Liver (tissue), 9 donors: Measurements from ENCODE around the gene SLC36A3. TPM values are rescaled to one million over a fixed set of nuclear protein-coding genes. Genes with fewer than 3 reads are reported as not detected.

Experiments
- DNase-seq: peaks from one replicate; pipeline ENCODE4 v3.0.0-alpha.2; 2017; ENCODE audit warnings: low spot score
- H3K27ac ChIP-seq, 2 donors: one replicate each; pipeline ENCODE4 v1.7.0; 2013; ENCODE audit warnings: inconsistent platforms in 2 of 2, low read length in 2 of 2, control low read depth in 1 of 2, low read depth in 1 of 2, mild to moderate bottlenecking in 1 of 2
- H3K27me3 ChIP-seq, 4 donors: one replicate each; pipeline versions ENCODE4 v1.6.1 to v1.7.0; 2013; ENCODE audit warnings: low read length in 3 of 4, inconsistent platforms in 1 of 4, mild to moderate bottlenecking in 1 of 4, moderate library complexity in 1 of 4; ENCODE audit not compliant: control insufficient read depth in 4 of 4, insufficient read depth in 4 of 4
- H3K36me3 ChIP-seq, 4 donors: one replicate each; pipeline versions ENCODE4 v1.6.1 to v1.7.0; 2013; ENCODE audit warnings: low read length in 3 of 4, mild to moderate bottlenecking in 3 of 4, low read depth in 1 of 4, moderate library complexity in 1 of 4; ENCODE audit not compliant: control insufficient read depth in 4 of 4, insufficient read depth in 3 of 4
- H3K4me1 ChIP-seq, 4 donors: one replicate each; pipeline versions ENCODE4 v1.6.1 to v1.7.0; 2013; ENCODE audit warnings: low read length in 3 of 4, mild to moderate bottlenecking in 3 of 4, moderate library complexity in 1 of 4; ENCODE audit not compliant: control insufficient read depth in 4 of 4, insufficient read depth in 4 of 4
- H3K4me3 ChIP-seq, 3 donors: one replicate each; pipeline versions ENCODE4 v1.6.1 to v1.7.0; 2013; ENCODE audit warnings: low read length in 3 of 3, control low read depth in 1 of 3, low read depth in 1 of 3, mild to moderate bottlenecking in 1 of 3
- H3K9ac ChIP-seq, 2 donors: one replicate each; pipeline ENCODE4 v1.7.0; 2013; ENCODE audit warnings: low read length in 2 of 2, mild to moderate bottlenecking in 2 of 2, moderate library complexity in 2 of 2, control low read depth in 1 of 2, low read depth in 1 of 2
- H3K9me3 ChIP-seq, 4 donors: one replicate each; pipeline versions ENCODE4 v1.6.1 to v1.7.0; 2013; ENCODE audit warnings: low read length in 3 of 4; ENCODE audit not compliant: control insufficient read depth in 4 of 4
- FOXA2 ChIP-seq: IDR thresholded peaks from 2 replicates; pipeline ENCODE4 v1.6.1; 2016; ENCODE audit warnings: antibody characterized with exemption
- GABPA ChIP-seq, 2 donors: IDR thresholded peaks in 1 of 2; conservative IDR thresholded peaks in 1 of 2; 2 replicates each; pipeline ENCODE4 v1.6.1; 2016; ENCODE audit warnings: antibody characterized with exemption in 2 of 2, mild to moderate bottlenecking in 1 of 2, moderate library complexity in 1 of 2
- HNF4A ChIP-seq, 2 donors: conservative IDR thresholded peaks; 2 replicates each; pipeline ENCODE4 v1.6.1; 2016; ENCODE audit warnings: antibody characterized with exemption in 2 of 2, mild to moderate bottlenecking in 2 of 2
- HNF4G ChIP-seq: IDR thresholded peaks from 2 replicates; pipeline ENCODE4 v1.6.1; 2016; ENCODE audit warnings: antibody characterized with exemption
- JUND ChIP-seq, 2 donors: IDR thresholded peaks; 2 replicates each; pipeline ENCODE4 v1.6.1; 2016; ENCODE audit warnings: antibody characterized with exemption in 2 of 2
- NR2F2 ChIP-seq: IDR thresholded peaks from 2 replicates; pipeline ENCODE4 v1.6.1; 2016; ENCODE audit warnings: antibody characterized with exemption
- RAD21 ChIP-seq, 2 donors: IDR thresholded peaks; 2 replicates each; pipeline ENCODE4 v1.6.1; 2016; ENCODE audit warnings: antibody characterized with exemption in 2 of 2, mild to moderate bottlenecking in 2 of 2
- RXRA ChIP-seq, 2 donors: IDR thresholded peaks; 2 replicates each; pipeline ENCODE4 v1.6.1; 2017 to 2018; ENCODE audit warnings: antibody characterized with exemption in 2 of 2, mild to moderate bottlenecking in 1 of 2
- SP1 ChIP-seq: IDR thresholded peaks from 2 replicates; pipeline ENCODE4 v1.6.1; 2018; ENCODE audit warnings: antibody characterized with exemption, mild to moderate bottlenecking
- WGBS: extraction: QIAGEN DNeasy Blood & Tissue Kit; methylation state at CpG from one replicate; pipeline ENCODE4 v1.1.7; 2013; 5-methylcytosine and 5-hydroxymethylcytosine counted together
- polyA plus RNA-seq, 2 donors: library from polyadenylated mRNA; stranded (reverse) in 1 of 2; unstranded in 1 of 2; fragments of 200-250 nt in 1 of 2; fragments of >200 nt in 1 of 2; fragmentation: Nextera tagmentation in 1 of 2; extraction: Ambion mirVana in 1 of 2; gene quantifications; one replicate each; pipeline versions ENCODE4 v1.2.1 to v1.2.3, GENCODE V29; 2013 to 2015
- total RNA-seq, 2 donors: library from RNA; depleted of rRNA; stranded (reverse); fragments of >200 nt; gene quantifications; one replicate each; pipeline ENCODE4 v1.2.3, GENCODE V29; 2014
- TF ChIP-seq, protein P1 (sequence below): IDR thresholded peaks from 2 replicates; pipeline ENCODE4 v1.6.1; 2016; ENCODE audit warnings: antibody characterized with exemption, mild to moderate bottlenecking
- TF ChIP-seq, protein P2 (sequence below): fragments of 150-350 bp; IDR thresholded peaks from 2 replicates; pipeline ENCODE4 v1.5.1; 2017; ENCODE audit warnings: improper control_type of control experiment, low read depth, low read length; ENCODE audit not compliant: missing input control
- TF ChIP-seq, protein P3 (sequence below): IDR thresholded peaks from 2 replicates; pipeline ENCODE4 v1.6.1; 2016; ENCODE audit warnings: antibody characterized with exemption
- TF ChIP-seq, protein P4 (sequence below): IDR thresholded peaks from 2 replicates; pipeline ENCODE4 v1.6.1; 2016; ENCODE audit warnings: antibody characterized with exemption
- donor health status: healthy.
- donor health status: healthy.
- donor health status: healthy.
- donor health status: healthy.
- donor health status: healthy.

SLC36A3 gene
- total and polyA plus RNA-seq, 4 donors = not detected

DNA sequence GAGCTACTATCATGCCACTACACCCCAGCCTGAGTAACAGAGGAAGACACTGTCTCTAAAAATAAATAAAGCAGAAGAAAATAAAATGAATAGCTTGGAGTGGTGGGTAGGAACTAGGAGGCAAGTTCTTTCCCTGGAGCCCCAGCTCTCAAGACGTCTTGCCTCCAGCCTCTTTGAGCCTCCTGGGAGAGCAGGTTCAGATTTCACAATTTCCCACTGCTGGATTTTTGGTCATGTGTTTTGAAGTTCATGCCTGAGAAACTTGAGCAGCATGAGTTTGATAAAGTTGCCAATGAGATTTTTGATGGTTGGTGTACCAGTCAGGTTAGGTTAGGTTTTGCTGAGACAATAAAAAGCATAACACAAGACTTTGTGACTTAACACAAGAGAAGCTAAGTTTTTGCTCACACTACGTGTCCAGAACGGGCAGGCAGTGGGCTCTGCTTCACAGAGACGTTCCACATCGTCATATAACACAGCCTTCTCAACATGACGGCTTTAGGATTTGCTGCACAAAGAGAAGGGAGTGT, 75.6 kb downstream of the SLC36A3 start:
- no peaks in the 10 kb centered on the region for H3K9me3 ChIP-seq
- no peak overlapping the region for H3K9ac ChIP-seq
- TF ChIP-seq FOXA2 (no peak), SP1 (no peak), HNF4A (conservative IDR thresholded peaks at IDR 0.05) (no peak), JUND (IDR thresholded peaks at IDR 0.05) (no peak), NR2F2 (no peak), HNF4G (no peak), RXRA (IDR thresholded peaks at IDR 0.05) (no peak), RAD21 (IDR thresholded peaks at IDR 0.05) (no peak), GABPA (IDR thresholded peaks at IDR 0.05 in 1 of 2, conservative IDR thresholded peaks at IDR 0.05 in 1 of 2) (no peak)
- TF ChIP-seq, protein P1, sequence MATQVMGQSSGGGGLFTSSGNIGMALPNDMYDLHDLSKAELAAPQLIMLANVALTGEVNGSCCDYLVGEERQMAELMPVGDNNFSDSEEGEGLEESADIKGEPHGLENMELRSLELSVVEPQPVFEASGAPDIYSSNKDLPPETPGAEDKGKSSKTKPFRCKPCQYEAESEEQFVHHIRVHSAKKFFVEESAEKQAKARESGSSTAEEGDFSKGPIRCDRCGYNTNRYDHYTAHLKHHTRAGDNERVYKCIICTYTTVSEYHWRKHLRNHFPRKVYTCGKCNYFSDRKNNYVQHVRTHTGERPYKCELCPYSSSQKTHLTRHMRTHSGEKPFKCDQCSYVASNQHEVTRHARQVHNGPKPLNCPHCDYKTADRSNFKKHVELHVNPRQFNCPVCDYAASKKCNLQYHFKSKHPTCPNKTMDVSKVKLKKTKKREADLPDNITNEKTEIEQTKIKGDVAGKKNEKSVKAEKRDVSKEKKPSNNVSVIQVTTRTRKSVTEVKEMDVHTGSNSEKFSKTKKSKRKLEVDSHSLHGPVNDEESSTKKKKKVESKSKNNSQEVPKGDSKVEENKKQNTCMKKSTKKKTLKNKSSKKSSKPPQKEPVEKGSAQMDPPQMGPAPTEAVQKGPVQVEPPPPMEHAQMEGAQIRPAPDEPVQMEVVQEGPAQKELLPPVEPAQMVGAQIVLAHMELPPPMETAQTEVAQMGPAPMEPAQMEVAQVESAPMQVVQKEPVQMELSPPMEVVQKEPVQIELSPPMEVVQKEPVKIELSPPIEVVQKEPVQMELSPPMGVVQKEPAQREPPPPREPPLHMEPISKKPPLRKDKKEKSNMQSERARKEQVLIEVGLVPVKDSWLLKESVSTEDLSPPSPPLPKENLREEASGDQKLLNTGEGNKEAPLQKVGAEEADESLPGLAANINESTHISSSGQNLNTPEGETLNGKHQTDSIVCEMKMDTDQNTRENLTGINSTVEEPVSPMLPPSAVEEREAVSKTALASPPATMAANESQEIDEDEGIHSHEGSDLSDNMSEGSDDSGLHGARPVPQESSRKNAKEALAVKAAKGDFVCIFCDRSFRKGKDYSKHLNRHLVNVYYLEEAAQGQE = no peak
- TF ChIP-seq, protein P2, sequence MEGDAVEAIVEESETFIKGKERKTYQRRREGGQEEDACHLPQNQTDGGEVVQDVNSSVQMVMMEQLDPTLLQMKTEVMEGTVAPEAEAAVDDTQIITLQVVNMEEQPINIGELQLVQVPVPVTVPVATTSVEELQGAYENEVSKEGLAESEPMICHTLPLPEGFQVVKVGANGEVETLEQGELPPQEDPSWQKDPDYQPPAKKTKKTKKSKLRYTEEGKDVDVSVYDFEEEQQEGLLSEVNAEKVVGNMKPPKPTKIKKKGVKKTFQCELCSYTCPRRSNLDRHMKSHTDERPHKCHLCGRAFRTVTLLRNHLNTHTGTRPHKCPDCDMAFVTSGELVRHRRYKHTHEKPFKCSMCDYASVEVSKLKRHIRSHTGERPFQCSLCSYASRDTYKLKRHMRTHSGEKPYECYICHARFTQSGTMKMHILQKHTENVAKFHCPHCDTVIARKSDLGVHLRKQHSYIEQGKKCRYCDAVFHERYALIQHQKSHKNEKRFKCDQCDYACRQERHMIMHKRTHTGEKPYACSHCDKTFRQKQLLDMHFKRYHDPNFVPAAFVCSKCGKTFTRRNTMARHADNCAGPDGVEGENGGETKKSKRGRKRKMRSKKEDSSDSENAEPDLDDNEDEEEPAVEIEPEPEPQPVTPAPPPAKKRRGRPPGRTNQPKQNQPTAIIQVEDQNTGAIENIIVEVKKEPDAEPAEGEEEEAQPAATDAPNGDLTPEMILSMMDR = no peak
- TF ChIP-seq, protein P3, sequence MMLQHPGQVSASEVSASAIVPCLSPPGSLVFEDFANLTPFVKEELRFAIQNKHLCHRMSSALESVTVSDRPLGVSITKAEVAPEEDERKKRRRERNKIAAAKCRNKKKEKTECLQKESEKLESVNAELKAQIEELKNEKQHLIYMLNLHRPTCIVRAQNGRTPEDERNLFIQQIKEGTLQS = no peak
- TF ChIP-seq, protein P4, sequence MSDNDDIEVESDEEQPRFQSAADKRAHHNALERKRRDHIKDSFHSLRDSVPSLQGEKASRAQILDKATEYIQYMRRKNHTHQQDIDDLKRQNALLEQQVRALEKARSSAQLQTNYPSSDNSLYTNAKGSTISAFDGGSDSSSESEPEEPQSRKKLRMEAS = no peak
- WGBS = 80% methylated on average over 6 of the region's 6 CpGs
- no peak for DNase-seq
- no peaks in the 10 kb centered on the region for H3K27me3 ChIP-seq
- H3K36me3 ChIP-seq = no peaks in the 10 kb centered on the region
- H3K4me1 ChIP-seq = peaks cover 0 to 6% (median 5%) of the 10 kb centered on the region in 4 donors
- no peak overlapping the region for H3K27ac ChIP-seq
- H3K4me3 ChIP-seq = no peak overlapping the region

Other genes with a start within 250 kb of the SLC36A3 start
- 100 to 1,000 TPM in 1 of 2 donors, 10 to 100 TPM in 1; 50.9 to 101 TPM for gene TNIP1, start 222.7 kb downstream of the SLC36A3 start, total RNA-seq
- 10 to 100 TPM; 33.2 to 45.1 TPM for gene TNIP1, start 222.7 kb downstream of the SLC36A3 start, polyA plus RNA-seq
- 100 to 1,000 TPM; 137 to 215 TPM for gene ANXA6, start 146.0 kb downstream of the SLC36A3 start, total RNA-seq
- gene ANXA6, start 146.0 kb downstream of the SLC36A3 start, polyA plus RNA-seq = 100 to 1,000 TPM in 1 of 2 donors, 10 to 100 TPM in 1; 52.7 to 116 TPM
- 10 to 100 TPM; 11.9 to 21.8 TPM for gene CCDC69, start 79.7 kb downstream of the SLC36A3 start, total RNA-seq
- 10 to 100 TPM; 14.2 to 28.6 TPM for gene CCDC69, start 79.7 kb downstream of the SLC36A3 start, polyA plus RNA-seq
- gene GM2A, start 50.6 kb downstream of the SLC36A3 start, total RNA-seq = 10 to 100 TPM; 11.2 to 14.5 TPM
- 1 to 10 TPM; 4.1 to 9.9 TPM for gene GM2A, start 50.6 kb downstream of the SLC36A3 start, polyA plus RNA-seq
- gene SLC36A2, start 43.8 kb upstream of the SLC36A3 start, total RNA-seq = not detected
- not detected for gene SLC36A2, start 43.8 kb upstream of the SLC36A3 start, polyA plus RNA-seq
- 10 to 100 TPM in 1 of 2 donors, 1 to 10 TPM in 1; 3.9 to 18.8 TPM for gene SLC36A1, start 143.8 kb upstream of the SLC36A3 start, total RNA-seq
- 1 to 10 TPM; 1.6 to 2.9 TPM for gene SLC36A1, start 143.8 kb upstream of the SLC36A3 start, polyA plus RNA-seq